HEK293T (cell line): Measurements from ENCODE around the gene ZNF282.

ENCODE experiments used
- CTCF ChIA-PET: fragments of 350-600 bp; formaldehyde crosslinking; extraction: SDS; loops from one replicate; lab custom pipeline; 2021; ENCODE audit warnings: antibody characterized with exemption, inconsistent platforms; lab: Yijun Ruan, JAX
- POLR2A ChIA-PET: fragments of 350-600 bp; formaldehyde crosslinking; extraction: SDS; loops from one replicate; lab custom pipeline; 2020; ENCODE audit warnings: antibody characterized with exemption, inconsistent platforms; lab: Yijun Ruan, JAX
- DNase-seq: peaks from one replicate; pipeline ENCODE4 v3.0.0; 2012; ENCODE audit warnings: mixed read lengths; ENCODE audit errors: extremely low spot score
- ARNT ChIP-seq: fragments of 450-650 bp; IDR thresholded peaks from 2 replicates; pipeline ENCODE4 v1.6.1; 2017; ENCODE audit warnings: mild to moderate bottlenecking
- BHLHE40 ChIP-seq: fragments of 450-650 bp; IDR thresholded peaks from 2 replicates; pipeline ENCODE4 v1.6.1; 2016; ENCODE audit warnings: mild to moderate bottlenecking, moderate library complexity, borderline replicate concordance
- CTBP1 ChIP-seq: fragments of 450-650 bp; IDR thresholded peaks from 2 replicates; pipeline ENCODE4 v1.6.1; 2016; ENCODE audit warnings: borderline replicate concordance
- ELF4 ChIP-seq: fragments of 450-650 bp; IDR thresholded peaks from 2 replicates; pipeline ENCODE4 v1.6.1; 2017; ENCODE audit warnings: antibody characterized with exemption
- FOXA1 ChIP-seq: fragments of 450-650 bp; IDR thresholded peaks from 2 replicates; pipeline ENCODE4 v1.6.1; 2016; ENCODE audit warnings: mild to moderate bottlenecking
- FOXK2 ChIP-seq: fragments of 450-650 bp; IDR thresholded peaks from 2 replicates; pipeline ENCODE4 v1.6.1; 2016; ENCODE audit warnings: mild to moderate bottlenecking
- FOXM1 ChIP-seq: fragments of 450-650 bp; IDR thresholded peaks from 2 replicates; pipeline ENCODE4 v1.6.1; 2017; ENCODE audit warnings: mild to moderate bottlenecking, borderline replicate concordance
- HDGF ChIP-seq: fragments of 450-650 bp; IDR thresholded peaks from 2 replicates; pipeline ENCODE4 v1.6.1; 2017; ENCODE audit warnings: antibody characterized with exemption, borderline replicate concordance
- L3MBTL2 ChIP-seq: fragments of 450-650 bp; conservative IDR thresholded peaks from 2 replicates; pipeline ENCODE4 v1.6.1; 2016; ENCODE audit warnings: mild to moderate bottlenecking
- LEF1 ChIP-seq: fragments of 450-650 bp; IDR thresholded peaks from 2 replicates; pipeline ENCODE4 v1.6.1; 2017; ENCODE audit warnings: mild to moderate bottlenecking, borderline replicate concordance
- NFRKB ChIP-seq: fragments of 450-650 bp; IDR thresholded peaks from 2 replicates; pipeline ENCODE4 v1.6.1; 2016; ENCODE audit warnings: mild to moderate bottlenecking, moderate library complexity
- SP1 ChIP-seq: fragments of 450-650 bp; IDR thresholded peaks from 2 replicates; pipeline ENCODE4 v1.6.1; 2017
- SUZ12 ChIP-seq: fragments of 450-650 bp; IDR thresholded peaks from 2 replicates; pipeline ENCODE4 v1.6.1; 2016; ENCODE audit warnings: mild to moderate bottlenecking
- TARDBP ChIP-seq: fragments of 450-650 bp; IDR thresholded peaks from 2 replicates; pipeline ENCODE4 v1.6.1; 2016
- ZNF384 ChIP-seq: fragments of 450-650 bp; IDR thresholded peaks from 2 replicates; pipeline ENCODE4 v1.6.1; 2016
- TF ChIP-seq, protein P1 (sequence below): fragments of 450-650 bp; IDR thresholded peaks from 2 replicates; pipeline ENCODE4 v1.6.1; 2016

ZNF282 gene

DNA sequence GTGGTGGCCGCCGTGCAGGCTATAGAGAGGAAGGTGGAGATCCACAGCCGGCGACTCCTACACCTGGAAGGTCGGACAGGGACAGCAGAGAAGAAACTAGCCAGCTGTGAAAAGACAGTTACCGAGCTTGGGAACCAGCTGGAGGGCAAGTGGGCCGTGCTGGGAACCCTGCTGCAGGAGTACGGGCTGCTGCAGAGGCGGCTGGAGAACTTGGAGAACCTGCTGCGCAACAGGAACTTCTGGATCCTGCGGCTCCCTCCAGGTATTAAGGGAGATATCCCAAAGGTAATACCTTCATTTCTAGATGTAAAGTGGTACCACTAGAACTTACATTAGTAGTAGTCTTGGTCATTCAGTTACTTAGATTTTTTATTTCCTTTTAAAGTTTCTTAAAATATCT, 41.3 kb upstream of the ZNF282 start:
- POLR2A ChIA-PET = no interaction called here
- no peak for TF ChIP-seq BHLHE40
- no peak for TF ChIP-seq FOXA1
- no peak for TF ChIP-seq HDGF
- TF ChIP-seq ELF4 = no peak
- no peak for TF ChIP-seq TARDBP
- no peak for TF ChIP-seq NFRKB
- TF ChIP-seq LEF1 = no peak
- no peak for TF ChIP-seq ZNF384
- TF ChIP-seq ARNT = no peak
- TF ChIP-seq CTBP1 = no peak
- TF ChIP-seq SUZ12 = no peak
- no peak for TF ChIP-seq L3MBTL2
- no peak for DNase-seq
- CTCF ChIA-PET = no interaction called here

- POLR2A ChIA-PET = no interaction called here
- DNase-seq = no peak
- TF ChIP-seq ZNF384 (no peak), BHLHE40 (no peak), HDGF (no peak), LEF1 (no peak), ELF4 (no peak), L3MBTL2 (no peak), SUZ12 (no peak), FOXM1 (no peak), CTBP1 (no peak), FOXK2 (no peak), TARDBP (no peak), SP1 (no peak), ARNT (no peak), NFRKB (no peak), FOXA1 (no peak)
- TF ChIP-seq, protein P1, sequence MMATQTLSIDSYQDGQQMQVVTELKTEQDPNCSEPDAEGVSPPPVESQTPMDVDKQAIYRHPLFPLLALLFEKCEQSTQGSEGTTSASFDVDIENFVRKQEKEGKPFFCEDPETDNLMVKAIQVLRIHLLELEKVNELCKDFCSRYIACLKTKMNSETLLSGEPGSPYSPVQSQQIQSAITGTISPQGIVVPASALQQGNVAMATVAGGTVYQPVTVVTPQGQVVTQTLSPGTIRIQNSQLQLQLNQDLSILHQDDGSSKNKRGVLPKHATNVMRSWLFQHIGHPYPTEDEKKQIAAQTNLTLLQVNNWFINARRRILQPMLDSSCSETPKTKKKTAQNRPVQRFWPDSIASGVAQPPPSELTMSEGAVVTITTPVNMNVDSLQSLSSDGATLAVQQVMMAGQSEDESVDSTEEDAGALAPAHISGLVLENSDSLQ = no peak
- CTCF ChIA-PET = interaction anchor here (0.7 kb wide), 1 partner anchor 10 kb away, joined by 3 read pairs; no protein-coding TSS in a partner anchor
Measured at GRCh38 chr7:149156898-149157297, 38.4 kb upstream of the ZNF282 start.

GRCh38 chr7:149161241-149161848, 34.0 kb upstream of the ZNF282 start:
- ChIA-PET CTCF (interaction anchor here (0.7 kb wide), 1 partner anchor 14 kb away, joined by 3 read pairs; the partner anchor contains the start of gene ZNF398), POLR2A (interaction anchor here (0.6 kb wide), 1 partner anchor 34 kb away, joined by 3 read pairs; the partner anchor contains the start of gene ZNF282)
- DNase-seq = peak; percentile 4
- no peak for TF ChIP-seq FOXM1
- TF ChIP-seq, protein P1 = no peak
- no peak for TF ChIP-seq TARDBP
- TF ChIP-seq FOXA1 = no peak
- no peak for TF ChIP-seq BHLHE40
- TF ChIP-seq NFRKB = no peak
- TF ChIP-seq SUZ12 = no peak
- no peak for TF ChIP-seq LEF1
- no peak for TF ChIP-seq FOXK2
- TF ChIP-seq ZNF384 = no peak
- no peak for TF ChIP-seq HDGF
- no peak for TF ChIP-seq SP1

GRCh38 chr7:149166142-149166541, 29.2 kb upstream of the ZNF282 start:
- ChIA-PET POLR2A (interaction anchor here (1.3 kb wide), 1 partner anchor 19 kb away, joined by 6 read pairs; the partner anchor contains the start of gene ZNF398), CTCF (interaction anchor here (1.2 kb wide), 1 partner anchor 17 kb away, joined by 7 read pairs; no protein-coding TSS in a partner anchor)
- no peak for DNase-seq
- no peak for TF ChIP-seq NFRKB
- TF ChIP-seq ARNT = no peak
- TF ChIP-seq ELF4 = no peak
- TF ChIP-seq SUZ12 = no peak
- TF ChIP-seq CTBP1 = no peak
- TF ChIP-seq BHLHE40 = no peak
- TF ChIP-seq, protein P1 = no peak
- TF ChIP-seq TARDBP = no peak
- no peak for TF ChIP-seq FOXK2
- TF ChIP-seq LEF1 = no peak
- no peak for TF ChIP-seq SP1
- no peak for TF ChIP-seq FOXA1
- no peak for TF ChIP-seq ZNF384
- no peak for TF ChIP-seq HDGF
- TF ChIP-seq FOXM1 = no peak
- no peak for TF ChIP-seq L3MBTL2

DNA sequence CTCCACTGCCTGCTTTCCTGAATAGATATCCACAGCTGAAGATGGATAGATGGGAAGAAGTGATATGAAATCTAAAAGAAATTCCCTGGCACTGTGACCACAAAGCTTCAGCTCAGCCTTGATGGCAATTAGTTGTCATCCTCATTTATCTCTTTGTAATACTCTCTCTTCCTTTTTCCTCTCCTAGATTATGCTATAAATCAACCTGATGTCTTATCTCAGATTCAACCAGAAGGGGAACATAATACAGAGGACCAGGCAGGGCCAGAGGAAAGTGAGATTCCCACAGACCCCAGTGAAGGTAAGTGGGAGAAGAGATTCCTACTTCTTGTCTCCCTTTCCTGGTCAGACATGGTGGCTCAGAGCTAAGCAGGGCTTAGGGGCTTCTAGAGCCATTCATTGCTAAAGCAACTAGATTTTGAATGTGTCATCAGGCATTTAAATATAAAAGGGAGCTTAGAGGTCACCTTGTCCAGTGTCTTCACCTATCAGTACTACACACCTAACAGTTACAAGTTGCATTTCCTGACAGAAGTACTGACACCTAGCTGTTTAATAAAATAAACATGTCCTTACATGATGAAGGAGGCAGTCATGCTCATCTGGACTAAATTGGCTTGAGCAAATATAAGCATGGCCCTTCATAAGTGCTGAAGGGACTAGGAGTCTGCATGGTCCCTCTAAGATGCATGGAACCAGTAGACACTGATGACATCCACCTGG, 28.6 kb upstream of the ZNF282 start:
- ChIA-PET POLR2A (interaction anchor here (1.3 kb wide), 1 partner anchor 20 kb away, joined by 6 read pairs; the partner anchor contains the start of gene ZNF398), CTCF (interaction anchor here (1.2 kb wide), 1 partner anchor 18 kb away, joined by 7 read pairs; no protein-coding TSS in a partner anchor)
- no peak for DNase-seq
- TF ChIP-seq SUZ12 = no peak
- TF ChIP-seq HDGF = no peak
- no peak for TF ChIP-seq L3MBTL2
- TF ChIP-seq ZNF384 = no peak
- TF ChIP-seq BHLHE40 = no peak
- TF ChIP-seq FOXA1 = no peak
- no peak for TF ChIP-seq LEF1
- TF ChIP-seq FOXM1 = no peak
- TF ChIP-seq, protein P1 = no peak
- TF ChIP-seq ELF4 = no peak
- TF ChIP-seq SP1 = no peak
- no peak for TF ChIP-seq CTBP1
- no peak for TF ChIP-seq ARNT
- TF ChIP-seq NFRKB = no peak
- TF ChIP-seq FOXK2 = no peak
